ENCODE data around the gene KERA.

KERA gene

DNA sequence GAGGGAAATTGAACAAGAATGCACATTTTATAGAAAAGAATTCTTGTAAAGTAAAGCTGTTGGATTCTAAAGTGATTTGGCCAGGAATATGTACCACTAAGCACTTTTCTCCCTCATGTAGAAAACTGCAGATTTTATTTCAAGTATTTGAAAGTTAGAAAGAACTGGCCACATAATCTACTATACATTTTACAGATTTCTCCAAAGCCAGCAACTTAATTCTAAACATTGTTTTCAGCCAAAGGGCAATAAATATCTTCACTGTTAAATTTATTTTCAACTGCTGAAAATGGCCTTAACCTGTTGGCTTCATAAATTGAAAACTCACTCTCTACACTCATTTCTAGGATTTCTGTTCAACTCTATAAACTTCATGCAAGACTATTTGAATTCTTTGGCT lies 15.6 kb upstream of the KERA start:
- DNase-seq (ENCODE audit: low read depth in 2 of 2), result no peak

DNA sequence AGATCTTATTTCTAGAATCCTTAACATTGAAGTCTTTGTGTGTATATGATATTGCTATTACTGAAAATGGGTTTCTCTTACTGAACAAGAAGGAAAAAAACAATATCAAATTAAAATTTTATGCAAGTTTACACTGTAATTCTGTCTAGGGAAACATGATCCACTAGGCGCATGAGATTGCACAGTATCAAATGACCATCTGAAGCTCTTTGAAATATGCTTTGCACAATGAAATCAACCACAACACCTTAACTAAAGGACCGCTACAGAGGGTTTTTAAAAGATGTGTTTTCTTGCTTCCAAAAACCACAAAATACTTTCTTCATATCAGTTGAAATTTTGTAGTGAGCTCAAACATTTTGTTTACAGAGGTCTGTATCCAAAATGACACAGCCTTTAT lies 15.1 kb upstream of the KERA start:
- no peak for DNase-seq (ENCODE audit: low read depth in 2 of 2)

DNA sequence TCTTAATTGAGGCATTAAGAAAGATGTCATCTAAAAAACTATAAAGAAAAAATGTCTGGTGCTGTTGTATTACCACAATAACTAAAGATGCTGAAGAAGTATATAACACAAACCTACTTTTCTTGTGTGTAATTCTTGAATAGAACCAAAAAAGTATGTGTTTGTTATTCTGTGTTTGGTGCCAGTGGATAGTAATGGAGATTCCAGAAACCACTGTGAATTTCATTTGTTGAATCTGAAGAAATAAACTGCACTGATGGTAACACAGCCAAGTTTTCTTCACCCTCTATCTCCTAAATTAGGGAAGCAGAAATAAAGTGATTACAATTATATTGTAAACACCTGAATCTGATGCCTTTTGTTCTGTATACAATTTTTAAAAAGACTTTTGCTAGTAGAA lies 13.1 kb upstream of the KERA start:
- no peak for DNase-seq (ENCODE audit: low read depth in 2 of 2)

DNA sequence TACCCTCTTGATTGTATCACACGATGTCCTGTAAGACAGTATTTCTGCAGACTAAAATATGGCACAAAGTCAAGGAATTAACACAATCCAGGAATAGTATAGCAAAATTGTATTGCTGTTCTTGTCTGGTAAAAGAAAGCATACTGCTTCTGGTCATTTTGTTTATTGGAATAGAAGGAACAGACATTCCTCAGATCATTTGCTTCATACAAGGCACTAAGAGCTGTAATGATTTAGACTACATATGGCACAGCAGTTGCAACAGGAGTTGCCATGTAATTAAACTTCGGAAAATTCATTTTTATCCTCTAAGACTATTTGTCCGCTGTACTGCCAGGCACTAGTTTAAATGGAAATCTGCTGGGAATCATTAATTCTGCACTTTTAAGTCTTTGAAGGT lies 7.6 kb upstream of the KERA start:
- no peak for DNase-seq (ENCODE audit: low read depth in 2 of 2)

DNA sequence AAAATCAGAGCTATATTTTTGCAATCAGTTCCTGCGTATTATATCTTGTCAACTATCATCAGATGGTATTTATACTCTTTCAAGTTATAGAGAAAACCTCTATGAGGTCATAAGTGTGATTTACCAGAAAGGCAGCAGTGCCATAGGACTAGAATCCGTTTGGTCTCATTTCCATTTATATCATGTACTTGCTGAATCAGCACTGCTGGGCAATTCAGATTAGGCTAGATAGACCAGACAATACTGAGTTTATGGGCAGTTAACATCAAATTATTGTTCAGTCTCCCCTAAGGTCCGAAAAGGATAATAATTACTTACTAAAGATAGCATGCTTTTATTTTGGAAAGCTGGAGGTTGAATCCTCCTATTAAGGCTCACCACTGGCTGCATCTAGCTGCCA lies 6.8 kb upstream of the KERA start:
- no peak for DNase-seq (ENCODE audit: low read depth in 2 of 2)

DNA sequence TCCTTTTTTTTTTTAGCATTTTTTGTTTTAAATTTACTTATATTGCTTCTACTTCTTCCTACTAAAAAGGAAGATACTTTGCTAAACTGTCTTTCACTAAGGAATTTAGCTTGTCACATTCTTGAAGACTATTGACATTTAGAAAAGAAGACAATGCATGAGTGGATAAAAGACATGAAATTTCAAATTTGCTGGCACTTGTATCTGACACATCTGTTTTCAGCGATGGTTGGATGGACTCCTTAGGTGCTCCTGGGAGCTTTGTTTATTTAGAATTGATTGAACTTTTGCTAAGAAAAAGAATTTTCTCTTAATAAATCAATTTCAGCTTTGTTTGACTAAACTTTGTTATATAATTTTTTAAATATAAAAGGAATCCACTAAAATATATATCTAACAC lies 3.3 kb upstream of the KERA start:
- no peak for DNase-seq (ENCODE audit: low read depth in 2 of 2)

DNA sequence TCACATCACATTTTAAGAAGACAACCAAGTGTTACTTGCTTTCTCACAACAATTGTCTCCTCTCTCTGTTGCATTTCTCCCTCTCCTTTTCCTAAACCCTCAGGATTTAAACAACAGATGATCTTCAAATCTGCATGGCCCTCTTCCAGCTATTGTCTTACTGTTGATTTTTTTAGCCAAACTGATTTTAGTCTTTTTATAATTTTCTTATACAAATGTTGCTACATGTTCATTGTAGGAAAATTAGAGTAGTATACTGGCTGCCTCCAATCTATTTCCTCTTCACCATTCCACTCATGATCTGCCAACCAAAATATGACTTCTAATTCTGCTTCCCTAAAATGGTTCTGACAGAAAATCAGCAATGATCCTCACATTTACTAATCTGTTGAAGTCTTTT lies 1.4 kb upstream of the KERA start:
- no peak for DNase-seq (ENCODE audit: low read depth in 2 of 2)

DNA sequence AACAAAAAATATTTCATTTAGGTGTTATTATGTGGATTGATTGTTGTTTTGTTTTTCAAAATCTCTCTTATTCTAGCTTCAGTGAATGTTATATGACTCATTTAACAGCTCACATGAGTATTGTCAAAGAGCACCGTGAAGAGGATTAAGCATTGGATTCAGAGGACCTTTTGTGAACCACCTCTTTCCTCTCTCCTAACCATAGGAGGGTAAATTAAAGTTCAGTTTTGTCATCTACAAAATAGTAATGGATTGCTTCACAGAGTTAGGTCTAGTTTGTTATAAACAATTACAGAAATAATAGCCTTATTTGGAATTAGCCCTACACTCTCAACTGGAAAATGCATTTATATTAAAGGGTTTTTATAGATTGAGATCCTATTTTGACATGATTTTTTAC lies 962 bp upstream of the KERA start:
- no peak for DNase-seq (ENCODE audit: low read depth in 2 of 2)

DNA sequence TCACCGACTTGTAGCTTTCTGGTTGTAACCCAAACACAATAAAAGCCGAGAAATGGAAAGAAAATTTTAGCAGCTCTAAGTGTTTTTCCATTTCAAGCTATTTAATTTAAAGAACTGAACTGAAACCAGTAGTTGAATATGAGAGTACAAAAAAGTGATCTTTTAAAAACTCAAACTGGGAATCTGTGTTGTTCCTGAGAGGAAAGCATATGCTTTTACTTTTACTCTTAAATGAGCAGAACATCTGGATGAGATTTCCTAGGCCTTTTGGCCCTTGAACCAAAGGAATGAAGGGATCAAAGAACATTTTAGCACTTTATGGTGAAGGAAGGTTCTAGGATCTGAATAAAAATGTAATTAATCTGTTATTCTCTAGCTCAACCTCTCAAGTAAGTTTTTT lies 1.3 kb downstream of the KERA start:
- DNase-seq (ENCODE audit: low read depth in 2 of 2), result no peak

DNA sequence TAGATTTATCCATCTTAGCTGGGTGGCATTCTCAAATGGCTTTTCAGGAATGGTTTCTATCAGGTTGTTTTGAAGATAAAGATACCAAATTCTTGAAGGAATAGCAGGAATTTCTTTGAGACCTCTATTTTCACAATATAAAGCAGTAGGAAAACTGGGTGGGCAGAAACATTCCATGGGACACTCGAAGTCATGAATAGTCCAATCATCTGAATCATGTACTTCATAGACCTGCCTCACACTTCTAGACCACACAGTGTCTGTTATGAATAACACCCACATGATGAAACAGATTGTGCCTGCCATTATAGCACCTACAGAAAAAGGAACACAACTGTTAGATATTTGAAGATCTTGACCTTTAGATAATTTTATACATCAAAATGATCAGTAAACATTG lies 1.8 kb downstream of the KERA start:
- no peak for DNase-seq (ENCODE audit: low read depth in 2 of 2)

DNA sequence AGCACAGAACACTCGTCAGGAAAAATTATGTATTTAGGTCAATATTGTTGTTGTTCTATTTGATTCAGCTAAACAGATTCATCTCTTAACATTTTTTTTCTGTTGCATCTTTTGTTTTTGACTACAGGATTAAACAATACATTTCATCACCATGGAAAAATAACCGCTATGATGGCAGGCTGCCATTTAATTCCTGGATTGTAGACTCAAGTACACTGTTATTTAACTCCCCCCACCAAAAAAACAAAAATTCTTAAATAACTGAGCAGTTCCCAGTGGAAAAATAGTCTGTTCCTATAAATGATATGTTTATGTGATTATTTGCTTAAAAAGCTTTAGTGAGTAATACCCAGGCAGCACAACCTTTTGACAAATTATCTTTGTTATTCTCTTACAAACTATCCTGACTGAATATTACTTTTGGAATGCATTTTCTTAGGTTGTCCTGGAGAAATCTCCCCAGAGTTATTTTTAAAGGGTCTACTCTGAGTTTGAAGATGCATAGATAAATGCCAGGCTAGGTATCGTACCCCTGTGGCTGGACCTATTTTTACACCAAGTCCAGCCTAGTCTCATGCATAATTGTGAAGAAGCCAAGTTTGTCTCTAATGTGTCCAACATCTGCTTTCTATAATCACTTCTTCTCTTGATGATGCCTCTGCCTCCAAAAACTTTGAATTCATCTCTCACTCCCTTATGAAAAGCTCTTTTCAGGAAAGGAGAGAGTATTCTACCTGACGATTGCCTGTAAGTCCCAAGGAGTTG lies 3.7 kb downstream of the KERA start:
- DNase-seq (ENCODE audit: low read depth in 2 of 2), result no peak

DNA sequence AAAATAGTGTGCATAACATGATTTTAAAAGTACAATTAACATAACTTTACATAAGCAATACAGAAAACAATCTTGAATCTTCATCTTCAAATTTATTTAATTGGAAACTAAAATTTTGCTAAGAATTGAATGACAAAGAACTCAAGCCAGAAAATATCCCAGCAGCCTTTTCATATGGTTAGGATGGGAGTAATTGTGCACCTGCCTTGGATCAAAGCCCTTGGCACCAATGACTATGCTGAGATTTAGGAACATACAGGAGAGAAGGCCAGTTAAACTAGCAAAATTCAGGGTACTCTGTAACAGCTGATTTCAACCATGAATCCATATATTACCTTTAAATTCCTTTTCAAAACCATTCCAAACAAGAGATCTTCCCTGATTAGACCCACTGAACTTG lies 5.8 kb downstream of the KERA start:
- DNase-seq (ENCODE audit: low read depth in 2 of 2), result no peak

DNA sequence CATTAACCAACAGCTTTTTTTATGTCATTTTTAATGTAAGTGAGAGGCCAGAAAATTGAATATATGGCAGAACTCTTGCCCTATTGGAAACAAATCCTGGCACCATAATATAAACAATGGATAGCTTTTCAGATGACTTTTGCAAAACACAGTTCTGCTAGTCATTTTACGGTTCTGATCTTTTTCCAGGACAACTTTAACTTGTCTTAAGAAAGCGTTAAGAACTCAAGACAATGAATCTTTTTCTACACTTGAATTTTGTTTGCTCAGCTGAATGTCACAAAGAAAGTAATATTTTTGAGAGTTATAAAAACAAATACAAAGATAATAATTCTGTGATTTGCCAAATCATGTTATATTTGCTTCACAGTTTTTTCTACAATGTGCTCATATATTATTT lies 13.2 kb downstream of the KERA start:
- DNase-seq (ENCODE audit: low read depth in 2 of 2), result no peak

DNA sequence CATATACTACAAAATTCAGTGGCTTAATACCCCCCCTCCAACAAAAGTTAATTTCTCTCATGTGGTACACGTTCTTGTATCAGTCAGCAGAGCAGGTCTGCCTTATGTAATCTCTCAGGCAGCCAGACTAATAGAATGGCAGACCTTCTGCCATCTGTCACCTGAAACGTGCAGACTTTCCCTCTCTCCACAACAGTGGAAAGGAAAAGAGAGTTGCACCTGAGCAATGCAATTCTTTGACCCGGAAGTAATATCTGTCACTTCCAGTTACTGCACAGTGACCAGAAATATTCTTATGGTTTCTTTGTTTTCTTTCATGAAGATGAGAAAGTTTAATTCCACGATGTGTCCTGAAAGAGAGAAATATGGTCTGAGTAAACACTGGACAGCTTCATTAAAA lies 14.4 kb downstream of the KERA start:
- no peak for DNase-seq (ENCODE audit: low read depth in 2 of 2)

DNA sequence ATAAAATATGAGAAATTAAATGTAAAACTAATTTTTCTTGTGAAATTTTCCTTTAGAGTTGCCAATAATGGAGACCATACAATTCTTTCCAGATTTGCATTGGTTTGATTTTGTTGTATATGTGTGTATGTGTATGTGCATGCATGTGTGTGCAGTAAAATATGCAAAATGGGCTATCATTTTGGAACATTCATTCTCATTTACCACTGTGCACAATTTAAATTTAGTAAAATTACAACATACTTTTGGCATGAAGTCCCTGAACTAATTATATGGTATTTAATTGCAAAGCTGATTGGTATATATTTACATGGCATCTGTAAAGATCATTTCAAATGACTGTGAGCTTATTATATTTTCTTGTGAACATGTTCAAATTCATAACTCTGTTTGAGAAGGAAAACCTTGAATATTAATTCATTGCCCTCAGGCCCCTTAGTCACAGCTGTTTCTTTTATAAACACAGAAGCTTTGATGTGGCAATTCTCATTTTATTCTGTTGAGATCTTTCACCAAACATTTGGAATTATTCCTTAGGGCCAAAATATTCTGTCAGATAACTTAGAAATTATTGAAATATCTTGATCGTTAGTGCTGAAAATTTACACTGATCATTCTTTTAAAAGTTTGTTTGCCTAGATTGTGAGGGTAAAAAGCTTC lies 17.6 kb downstream of the KERA start:
- DNase-seq (ENCODE audit: low read depth in 2 of 2), result no peak

DNA sequence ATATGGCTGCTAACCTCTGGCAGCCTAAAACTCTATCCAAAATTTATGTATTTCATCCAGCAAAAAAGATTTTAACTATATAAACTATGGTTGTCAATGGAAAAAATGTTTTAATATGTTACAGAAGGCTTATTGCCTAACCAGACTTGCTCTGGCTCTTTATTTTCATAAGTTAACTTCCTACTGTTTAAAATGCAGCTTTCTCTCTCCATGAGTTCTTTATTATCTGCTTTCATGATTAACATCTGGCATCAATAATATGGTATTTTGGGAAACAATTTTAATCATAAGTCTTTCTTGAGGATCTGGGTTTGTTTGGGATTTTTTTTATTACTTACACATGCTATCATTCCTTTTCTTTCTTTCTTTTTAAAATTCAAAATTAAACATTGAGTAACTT lies 20.5 kb downstream of the KERA start:
- no peak for DNase-seq (ENCODE audit: low read depth in 2 of 2)

DNA sequence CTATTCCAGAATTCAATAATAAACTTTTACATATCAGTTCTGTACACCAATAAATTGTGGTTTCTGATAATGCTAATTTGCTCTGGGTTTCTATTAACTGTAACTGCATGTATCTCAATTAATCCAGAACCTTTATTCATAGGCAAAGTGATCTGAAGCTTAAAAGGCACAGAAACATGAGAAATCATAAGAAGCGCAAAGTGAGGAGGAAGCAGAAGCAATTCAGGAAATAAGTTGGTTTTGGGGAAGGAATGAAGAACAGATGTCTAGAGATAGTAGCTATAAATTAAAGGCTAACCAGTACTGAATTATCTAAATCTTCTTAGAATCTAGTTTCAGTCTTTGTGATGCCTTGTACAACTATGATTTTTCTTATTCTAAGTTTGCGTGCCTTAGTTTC lies 24.6 kb downstream of the KERA start:
- DNase-seq (ENCODE audit: low read depth in 2 of 2), result no peak

DNA sequence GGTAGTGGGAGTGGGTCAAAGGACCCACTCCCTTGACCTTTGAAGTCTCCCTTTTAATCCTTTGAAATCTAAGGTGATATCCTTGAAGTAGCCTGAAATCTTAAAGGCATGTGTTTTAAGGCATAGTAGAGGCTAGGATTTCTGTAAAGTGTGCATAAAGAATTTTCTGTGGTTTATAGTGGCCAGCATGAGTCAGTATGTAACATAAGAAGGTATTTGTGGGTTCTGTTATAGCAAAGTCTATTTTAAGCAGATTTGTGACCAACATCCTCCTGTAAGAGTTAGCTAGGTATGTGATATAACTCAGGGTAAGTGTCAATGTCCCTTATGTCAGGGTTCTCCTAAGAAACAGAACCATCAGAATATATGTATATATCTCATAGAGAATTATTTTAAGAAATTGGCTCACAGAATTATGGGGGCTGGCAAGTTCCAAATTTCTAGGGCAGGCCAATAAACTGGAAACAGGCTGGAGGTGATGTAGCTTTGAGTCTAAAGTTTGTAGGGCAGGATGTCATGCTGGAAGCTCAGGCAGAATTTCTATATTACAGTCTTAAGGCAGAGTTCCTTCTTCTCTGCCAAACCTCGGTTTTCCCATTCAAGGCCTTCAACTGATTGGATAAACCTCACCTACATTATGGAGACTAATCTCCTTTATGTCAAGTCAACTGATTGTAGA lies 34.4 kb downstream of the KERA start:
- no peak for DNase-seq (ENCODE audit: low read depth in 2 of 2)

DNA sequence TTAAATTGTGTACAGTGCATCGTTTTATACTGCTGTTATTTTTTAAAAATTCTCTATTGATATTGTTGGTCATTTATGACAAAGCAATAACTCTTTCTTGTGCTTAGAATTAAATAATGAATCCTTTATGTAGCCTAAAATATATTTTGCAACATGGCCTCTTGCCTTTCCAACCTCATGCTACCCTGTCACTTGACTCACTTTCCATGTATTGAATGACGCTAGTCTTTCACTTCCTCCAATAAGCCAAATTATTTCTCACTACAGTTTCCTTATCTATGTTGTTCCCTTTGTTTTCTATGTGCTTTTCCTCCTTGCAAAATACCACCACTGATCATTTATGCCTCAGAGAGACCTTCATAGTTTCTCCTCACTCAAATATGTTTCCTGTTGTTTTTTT lies 36.7 kb downstream of the KERA start:
- DNase-seq (ENCODE audit: low read depth in 2 of 2), result no peak

DNA sequence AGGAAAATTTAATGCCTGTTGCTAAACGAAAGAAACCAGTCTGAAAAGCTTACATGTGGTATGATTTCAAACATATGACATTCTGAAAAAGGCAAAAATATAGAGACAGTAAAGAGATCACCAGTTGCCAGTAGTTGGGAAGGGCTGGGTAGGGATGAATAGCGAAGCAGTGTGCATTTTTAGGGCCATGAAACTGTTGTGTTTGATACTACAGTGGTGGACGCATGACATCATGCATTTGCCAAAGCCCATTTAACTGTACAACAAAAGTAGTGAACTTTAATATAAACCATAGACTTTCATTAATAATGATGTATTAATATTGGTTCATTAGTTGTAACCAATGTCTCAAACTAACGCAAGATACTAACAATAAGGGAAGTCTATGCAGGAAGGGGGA lies 38.4 kb downstream of the KERA start:
- DNase-seq (ENCODE audit: low read depth in 2 of 2), result no peak

DNA sequence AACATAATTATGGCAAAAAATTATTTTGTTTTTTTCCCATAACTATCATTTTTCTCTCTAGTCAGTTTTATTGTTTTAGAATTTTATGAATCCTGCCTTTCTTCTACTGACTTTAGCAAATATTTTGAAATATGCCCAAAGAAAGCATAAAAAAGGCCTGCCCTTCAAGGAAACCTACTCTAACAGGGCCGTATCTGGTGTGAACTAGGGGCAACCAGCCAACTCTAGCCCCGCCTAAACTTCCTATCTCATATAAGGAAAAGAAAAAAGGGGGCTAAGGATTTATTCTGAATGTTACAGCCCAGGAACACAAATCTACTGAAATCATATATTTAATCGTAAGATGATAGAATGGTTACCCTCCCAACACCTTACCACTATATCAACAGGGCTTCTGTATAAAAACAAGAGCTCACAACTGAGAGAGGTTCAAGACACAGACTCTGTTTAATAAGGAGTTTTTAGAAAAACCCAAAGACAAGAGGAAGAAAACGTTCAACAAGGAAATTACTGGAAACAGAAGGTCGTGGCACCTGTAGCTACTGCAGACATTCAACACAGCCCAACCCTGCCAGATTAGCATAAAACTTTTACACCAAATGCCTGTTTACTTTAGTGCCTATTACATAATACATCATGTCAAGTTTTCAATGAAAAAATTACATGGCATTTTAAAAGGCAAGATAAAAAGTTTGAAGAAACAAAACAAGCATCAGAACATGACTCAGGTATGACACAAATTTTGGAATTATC lies 40.1 kb downstream of the KERA start:
- DNase-seq (ENCODE audit: low read depth in 2 of 2), result no peak

DNA sequence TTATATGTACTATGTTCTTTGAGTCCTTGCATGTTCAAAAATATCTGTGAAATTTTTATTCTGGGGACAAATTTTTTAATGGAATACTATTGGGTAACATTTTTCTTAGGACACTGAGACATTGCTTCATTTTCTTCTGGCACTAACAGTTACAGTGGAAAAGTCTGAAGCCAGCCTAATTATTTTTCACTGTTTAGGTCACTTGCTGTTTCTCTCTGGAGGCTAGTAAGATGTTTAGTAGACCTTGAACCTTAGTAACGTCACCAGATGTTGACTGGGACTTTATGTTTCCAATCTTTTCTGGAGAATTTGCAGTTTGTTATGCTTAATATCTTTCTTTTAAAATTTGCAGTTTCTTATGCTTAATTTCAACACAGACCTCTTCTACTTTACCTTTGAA lies 40.8 kb downstream of the KERA start:
- no peak for DNase-seq (ENCODE audit: low read depth in 2 of 2)

Data from stimulated activated CD4-positive, alpha-beta T cell treated with anti-CD3 and anti-CD28 coated beads, Interleukin-15, amount 100 ng/mL, for 48 hours (primary cell).